H1 (cell line): ENCODE data around the gene POC1B. TPM values are rescaled to one million over a fixed set of nuclear protein-coding genes. Genes with fewer than 3 reads are reported as not detected.

ENCODE experiments used
- ASH2L ChIP-seq: fragments of 200-600, 300-600 bp; sonication (generic); IDR thresholded peaks from one replicate; pipeline ENCODE4 v1.7.1; 2017; ENCODE audit warnings: low read length
- ATF2 ChIP-seq: IDR thresholded peaks from 2 replicates; pipeline ENCODE4 v1.6.1; 2012; ENCODE audit warnings: low read length, inconsistent platforms
- BCL11A ChIP-seq, 2 experiments: IDR thresholded peaks; one replicate each; pipeline ENCODE4 v1.6.1; 2011; ENCODE audit warnings: low read depth in 2 of 2, low read length in 2 of 2, mild to moderate bottlenecking in 2 of 2
- CBX5 ChIP-seq: fragments of 300-800, 300-1000 bp; sonication (generic); IDR thresholded peaks from 2 replicates; pipeline ENCODE4 v1.7.1; 2016; ENCODE audit warnings: antibody characterized with exemption, low read length, low read depth
- CBX8 ChIP-seq: fragments of 300-800, 300-1000 bp; sonication (generic); IDR thresholded peaks from 2 replicates; pipeline ENCODE4 v1.7.1; 2016; ENCODE audit warnings: low read depth, low read length, borderline replicate concordance
- CHD1 ChIP-seq: IDR thresholded peaks from 2 replicates; pipeline ENCODE4 v1.6.1; 2012; ENCODE audit warnings: low read depth, low read length, improper control_type of control experiment
- CTCF ChIP-seq, 3 experiments: IDR thresholded peaks; 1 replicate in 2 of 3; 2 replicates in 1 of 3; pipeline versions ENCODE4 v1.5.1 to v1.6.1; 2011; ENCODE audit warnings: low read length in 3 of 3, mild to moderate bottlenecking in 3 of 3, inconsistent platforms in 2 of 3, low read depth in 1 of 3, moderate library complexity in 1 of 3; ENCODE audit not compliant: insufficient read depth in 1 of 3; ENCODE audit errors: control extremely low read depth in 1 of 3
- FOSL1 ChIP-seq: IDR thresholded peaks from 2 replicates; pipeline ENCODE4 v1.6.1; 2011; ENCODE audit warnings: mild to moderate bottlenecking, low read depth, low read length, moderate library complexity; ENCODE audit not compliant: insufficient read depth
- JUND ChIP-seq: IDR thresholded peaks from 2 replicates; pipeline ENCODE4 v1.6.1; 2011; ENCODE audit warnings: mild to moderate bottlenecking, improper control_type of control experiment, low read length
- KDM4A ChIP-seq: IDR thresholded peaks from one replicate; pipeline ENCODE4 v1.7.1; 2012; ENCODE audit warnings: low read depth, mild to moderate bottlenecking, moderate library complexity, low read length, inconsistent platforms; ENCODE audit not compliant: severe bottlenecking
- MAFK ChIP-seq: IDR thresholded peaks from 2 replicates; pipeline ENCODE4 v1.6.1; 2012; ENCODE audit warnings: low read depth, mild to moderate bottlenecking, improper control_type of control experiment, low read length
- NANOG ChIP-seq: IDR thresholded peaks from 2 replicates; pipeline ENCODE4 v1.6.1; 2011; ENCODE audit warnings: low read length, low read depth, mild to moderate bottlenecking, inconsistent platforms; ENCODE audit not compliant: insufficient read depth, poor library complexity, severe bottlenecking
- PHF8 ChIP-seq: fragments of 200-600 bp; sonication (generic); conservative IDR thresholded peaks from 2 replicates; pipeline ENCODE4 v1.7.1; 2012; ENCODE audit warnings: low read depth, mild to moderate bottlenecking, inconsistent platforms, low read length, moderate library complexity
- SIRT6 ChIP-seq: IDR thresholded peaks from one replicate; pipeline ENCODE4 v1.7.1; 2012; ENCODE audit warnings: low read length, inconsistent platforms
- SIX5 ChIP-seq: IDR thresholded peaks from 2 replicates; pipeline ENCODE4 v1.6.1; 2011; ENCODE audit warnings: mild to moderate bottlenecking, low read depth, low read length
- SP1 ChIP-seq: IDR thresholded peaks from 2 replicates; pipeline ENCODE4 v1.6.1; 2011; ENCODE audit warnings: low read depth, low read length
- SRF ChIP-seq: IDR thresholded peaks from 2 replicates; pipeline ENCODE4 v1.6.1; 2011; ENCODE audit warnings: mild to moderate bottlenecking, low read depth, low read length, moderate library complexity
- SUZ12 ChIP-seq: fragments of 200-600 bp; sonication (generic); IDR thresholded peaks from 2 replicates; pipeline ENCODE4 v1.6.1; 2012; ENCODE audit warnings: mild to moderate bottlenecking, inconsistent platforms, low read length, moderate library complexity, mixed read lengths
- TBP ChIP-seq: IDR thresholded peaks from 2 replicates; pipeline ENCODE4 v1.6.1; 2011; ENCODE audit warnings: low read depth, low read length, improper control_type of control experiment
- TCF12 ChIP-seq: IDR thresholded peaks from 2 replicates; pipeline ENCODE4 v1.6.1; 2011; ENCODE audit warnings: low read depth, mild to moderate bottlenecking, low read length
- polyA plus RNA-seq, 7 experiments: library from polyadenylated mRNA; depleted of rRNA in 3 of 7; stranded (reverse) in 5 of 7; unstranded in 2 of 7; fragments of >200 nt in 5 of 7; fragments of 200-250 nt in 2 of 7; gene quantifications; 1 replicate in 5 of 7; 2 replicates in 1 of 7; 4 replicates in 1 of 7; pipeline versions ENCODE4 v1.2.1 to v1.2.3, GENCODE V29; 2011 to 2013; ENCODE audit warnings: missing spikeins in 2 of 7, mixed read lengths in 2 of 7
- total RNA-seq: library from RNA; stranded (reverse); fragmentation: NEBNext Ultra II Directional; extraction: Animal tissue kit (Norgen Biotek cat#: 25700); gene quantifications from 2 replicates; pipeline ENCODE4 v1.2.1, GENCODE V29; 2021

POC1B gene
- total and polyA plus RNA-seq, 2 of the 8 experiments (the other 6 are each of a cell fraction or from before 2014, with no cell fraction given) = 7.5 to 16.3 TPM

- TF ChIP-seq SIRT6 = no peak
- TF ChIP-seq CBX8 = no peak
- no peak for TF ChIP-seq CHD1
- TF ChIP-seq ASH2L = peak; percentile 97
- TF ChIP-seq TCF12 = no peak
- no peak for TF ChIP-seq JUND
- peak; percentile 67 for TF ChIP-seq KDM4A
- TF ChIP-seq CTCF (IDR thresholded peaks at IDR 0.05; ENCODE audit: control extremely low read depth in 1 of 3, insufficient read depth in 1 of 3, low read depth in 1 of 3, low read length in 3 of 3) = no peak
- peak; percentile 90 for TF ChIP-seq SRF
- TF ChIP-seq TBP = peak; percentile 59; the same call in 1 of the 2 replicates
- no peak for TF ChIP-seq FOSL1
- no peak for TF ChIP-seq SIX5
- peak; percentile 77; the same call in 1 of the 2 replicates for TF ChIP-seq SP1
- no peak for TF ChIP-seq NANOG
- no peak for TF ChIP-seq BCL11A (IDR thresholded peaks at IDR 0.05; ENCODE audit: low read depth in 2 of 2, low read length in 2 of 2)
- TF ChIP-seq ATF2 = no peak
- TF ChIP-seq MAFK = no peak
- TF ChIP-seq PHF8 = 0 out of 2 replicates have a peak, but pooled peaks have one; percentile 22
- no peak for TF ChIP-seq SUZ12
- no peak for TF ChIP-seq CBX5
These were observed at the start of gene POC1B (continued) for GRCh38 chr12:89525824-89526770.
